Endodermal cell (in vitro differentiated cells): ENCODE results near the gene ZNF76. TPM values are rescaled to one million over a fixed set of nuclear protein-coding genes. Genes with fewer than 3 reads are reported as not detected.

Experiments
- DNase-seq: peaks from one replicate; pipeline ENCODE4 v3.0.0-alpha.2; 2017
- H3K27ac ChIP-seq: 2 replicates; pipeline ENCODE4 v1.5.1; 2013; ENCODE audit warnings: mild to moderate bottlenecking, low read depth, low read length, moderate library complexity
- H3K27me3 ChIP-seq: 2 replicates; pipeline ENCODE4 v1.6.1; 2013; ENCODE audit warnings: mild to moderate bottlenecking, low read length, moderate library complexity; ENCODE audit not compliant: insufficient read depth, control insufficient read depth, poor library complexity, severe bottlenecking
- H3K36me3 ChIP-seq: 2 replicates; pipeline ENCODE4 v1.7.0; 2013; ENCODE audit warnings: mild to moderate bottlenecking, low read length, moderate library complexity; ENCODE audit not compliant: control insufficient read depth, insufficient read depth
- H3K4me1 ChIP-seq: one replicate; pipeline ENCODE4 v1.7.0; 2013; ENCODE audit warnings: low read length; ENCODE audit not compliant: control insufficient read depth, insufficient read depth
- H3K4me3 ChIP-seq: 2 replicates; pipeline ENCODE4 v1.5.1; 2013; ENCODE audit warnings: mild to moderate bottlenecking, low read length, moderate library complexity
- H3K9ac ChIP-seq: 2 replicates; pipeline ENCODE4 v1.6.1; 2013; ENCODE audit warnings: mild to moderate bottlenecking, low read length, moderate library complexity; ENCODE audit not compliant: poor library complexity, severe bottlenecking; ENCODE audit errors: extremely low read depth
- H3K9me3 ChIP-seq: 2 replicates; pipeline ENCODE4 v1.6.1; 2013; ENCODE audit warnings: mild to moderate bottlenecking, low read length, moderate library complexity; ENCODE audit not compliant: control insufficient read depth
- H3K27ac Mint-ChIP-seq: 2 replicates; pipeline ENCODE4 v1.8.0; 2020; ENCODE audit warnings: mixed read lengths
- H3K27me3 Mint-ChIP-seq: 2 replicates; pipeline ENCODE4 v1.8.0; 2021; ENCODE audit warnings: mild to moderate bottlenecking, mixed read lengths; ENCODE audit not compliant: insufficient read depth
- H3K36me3 Mint-ChIP-seq: 2 replicates; pipeline ENCODE4 v1.8.0; 2020; ENCODE audit warnings: low read depth, mixed read lengths
- H3K4me1 Mint-ChIP-seq: 2 replicates; pipeline ENCODE4 v1.8.0; 2020; ENCODE audit warnings: mixed read lengths
- H3K4me3 Mint-ChIP-seq: 2 replicates; pipeline ENCODE4 v1.8.0; 2020; ENCODE audit warnings: mild to moderate bottlenecking, moderate library complexity, mixed read lengths
- H3K9me3 Mint-ChIP-seq: 2 replicates; pipeline ENCODE4 v1.8.0; 2020; ENCODE audit warnings: mild to moderate bottlenecking, mixed read lengths
- WGBS, 2 experiments: methylation state at CpG; one replicate each; pipeline versions ENCODE4 v1.1.5 to v1.1.7; 2013; ENCODE audit warnings: missing lambda C conversion rate in 2 of 2, mixed read lengths in 1 of 2; ENCODE audit not compliant: insufficient coverage in 1 of 2, insufficient read length in 1 of 2; 5-methylcytosine and 5-hydroxymethylcytosine counted together
- total RNA-seq, 2 donors: library from RNA; stranded (reverse); fragmentation: NEBNext Ultra II Directional in 1 of 2; extraction: Animal tissue kit (Norgen Biotek cat#: 25700) in 1 of 2; gene quantifications; 2 replicates in 1 of 2; 3 replicates in 1 of 2; pipeline ENCODE4 v1.2.1, GENCODE V29; 2021
- TF ChIP-seq, protein P1 (sequence below): fragments of 200-600 bp; sonication (generic); conservative IDR thresholded peaks from 2 replicates; pipeline ENCODE4 v1.5.0; 2021; ENCODE audit warnings: antibody characterized with exemption, mild to moderate bottlenecking

Gene ZNF76
- total RNA-seq, 2 donors from 2014 or later = 39.0 to 42.9 TPM

DNA sequence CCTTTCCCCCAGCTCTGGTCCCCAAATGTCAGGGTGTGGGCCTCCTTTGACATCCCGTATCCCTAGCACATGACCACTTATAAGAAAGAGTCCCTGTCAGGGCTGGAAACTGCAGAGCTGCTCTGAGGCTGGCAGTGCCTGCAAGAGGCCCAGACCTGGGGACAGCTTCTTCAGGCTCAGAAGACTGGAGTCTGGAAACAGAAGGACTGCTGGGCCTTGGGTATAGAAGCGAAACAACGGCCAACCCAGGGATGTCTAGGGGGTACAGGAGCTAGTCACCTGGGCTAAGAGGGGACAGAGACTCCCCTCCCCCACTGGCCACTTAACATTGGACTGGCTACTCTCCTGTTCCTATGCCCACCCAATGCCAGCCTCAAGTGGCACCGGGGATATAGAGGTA lies 41.1 kb upstream of the ZNF76 start:
- peaks cover 35% of the 10 kb centered on the region for H3K27me3 ChIP-seq
- peaks cover 20% of the 10 kb centered on the region for H3K4me1 ChIP-seq
- Mint-ChIP-seq H3K27me3 (peaks cover 78% of the 10 kb centered on the region), H3K9me3 (no peaks in the 10 kb centered on the region), H3K36me3 (no peaks in the 10 kb centered on the region), H3K4me1 (peaks cover 33% of the 10 kb centered on the region), H3K27ac (no peak overlapping the region), H3K4me3 (no peak overlapping the region)
- no peaks in the 10 kb centered on the region for H3K36me3 ChIP-seq
- TF ChIP-seq, protein P1, sequence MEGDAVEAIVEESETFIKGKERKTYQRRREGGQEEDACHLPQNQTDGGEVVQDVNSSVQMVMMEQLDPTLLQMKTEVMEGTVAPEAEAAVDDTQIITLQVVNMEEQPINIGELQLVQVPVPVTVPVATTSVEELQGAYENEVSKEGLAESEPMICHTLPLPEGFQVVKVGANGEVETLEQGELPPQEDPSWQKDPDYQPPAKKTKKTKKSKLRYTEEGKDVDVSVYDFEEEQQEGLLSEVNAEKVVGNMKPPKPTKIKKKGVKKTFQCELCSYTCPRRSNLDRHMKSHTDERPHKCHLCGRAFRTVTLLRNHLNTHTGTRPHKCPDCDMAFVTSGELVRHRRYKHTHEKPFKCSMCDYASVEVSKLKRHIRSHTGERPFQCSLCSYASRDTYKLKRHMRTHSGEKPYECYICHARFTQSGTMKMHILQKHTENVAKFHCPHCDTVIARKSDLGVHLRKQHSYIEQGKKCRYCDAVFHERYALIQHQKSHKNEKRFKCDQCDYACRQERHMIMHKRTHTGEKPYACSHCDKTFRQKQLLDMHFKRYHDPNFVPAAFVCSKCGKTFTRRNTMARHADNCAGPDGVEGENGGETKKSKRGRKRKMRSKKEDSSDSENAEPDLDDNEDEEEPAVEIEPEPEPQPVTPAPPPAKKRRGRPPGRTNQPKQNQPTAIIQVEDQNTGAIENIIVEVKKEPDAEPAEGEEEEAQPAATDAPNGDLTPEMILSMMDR = no peak
- 88 to 97% methylated on average over 4 of the region's 4 CpGs for WGBS, 2 experiments
- H3K9me3 ChIP-seq = no peaks in the 10 kb centered on the region
- H3K4me3 ChIP-seq = no peak overlapping the region
- no peak for DNase-seq
- no peak overlapping the region for H3K27ac ChIP-seq
- no peak overlapping the region for H3K9ac ChIP-seq

DNA sequence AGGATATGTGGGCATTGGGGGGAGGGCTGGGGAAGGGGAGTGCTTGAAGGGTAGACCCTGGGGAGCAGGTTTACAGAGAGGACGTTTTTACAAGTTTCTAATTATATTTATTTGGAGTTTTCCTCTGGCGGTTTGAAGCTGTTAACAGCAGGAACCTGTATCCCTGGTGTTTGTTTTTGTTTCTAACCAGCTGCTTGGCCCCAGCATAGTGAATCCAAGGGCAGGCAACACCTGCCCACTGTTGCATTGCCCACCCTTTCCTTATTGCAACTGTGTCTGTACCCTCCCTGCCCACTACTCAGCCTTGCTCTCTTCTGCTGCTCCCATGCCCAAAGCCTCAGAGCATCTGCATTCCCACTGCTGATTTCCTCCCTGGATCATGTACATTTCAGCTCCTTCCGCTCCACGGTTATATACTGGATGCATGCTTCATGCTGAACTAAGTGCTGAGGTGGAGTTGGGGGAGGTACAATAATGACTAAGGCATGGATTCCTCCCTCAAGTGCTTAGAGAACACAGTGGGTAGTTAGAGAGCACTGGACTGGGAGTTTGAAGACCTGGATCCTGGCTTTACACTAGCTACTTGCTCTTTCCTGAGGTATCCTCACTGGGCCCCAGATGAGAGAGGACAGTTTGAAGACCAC lies 39.7 kb upstream of the ZNF76 start:
- peaks cover 76% of the 10 kb centered on the region for H3K27me3 Mint-ChIP-seq
- H3K27me3 ChIP-seq = peaks cover 26% of the 10 kb centered on the region
- no peaks in the 10 kb centered on the region for H3K9me3 Mint-ChIP-seq
- WGBS, 2 experiments = 78 to 92% methylated on average over 2 to 4 of the region's 4 CpGs
- H3K36me3 Mint-ChIP-seq = no peaks in the 10 kb centered on the region
- DNase-seq = no peak
- H3K4me1 ChIP-seq = peaks cover 16% of the 10 kb centered on the region
- no peak overlapping the region for H3K27ac Mint-ChIP-seq
- H3K4me3 Mint-ChIP-seq = no peak overlapping the region
- no peak overlapping the region for H3K27ac ChIP-seq
- H3K9ac ChIP-seq = no peak overlapping the region
- TF ChIP-seq, protein P1 = no peak
- H3K36me3 ChIP-seq = no peaks in the 10 kb centered on the region
- peaks cover 30% of the 10 kb centered on the region for H3K4me1 Mint-ChIP-seq
- no peaks in the 10 kb centered on the region for H3K9me3 ChIP-seq
- no peak overlapping the region for H3K4me3 ChIP-seq

DNA sequence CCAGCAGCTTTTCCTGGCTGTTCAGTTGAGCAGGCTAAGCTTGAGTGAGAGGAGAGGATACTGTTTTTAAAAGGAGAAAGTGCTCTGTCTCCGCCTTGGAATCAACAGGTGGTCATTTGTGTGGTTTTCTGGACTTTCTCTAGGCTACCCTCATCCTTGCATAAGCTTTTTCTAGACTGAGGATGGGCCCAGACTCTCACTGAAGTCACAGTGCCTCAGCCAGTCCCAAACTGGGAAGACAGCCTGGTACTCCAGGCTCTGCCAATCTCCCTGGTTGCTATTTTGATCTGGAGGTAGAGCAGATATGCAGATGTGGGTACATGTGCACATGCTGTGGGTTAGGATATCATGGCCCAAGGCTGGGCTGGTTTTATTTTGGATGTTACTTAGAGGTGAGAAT lies 38.8 kb upstream of the ZNF76 start:
- H3K4me3 Mint-ChIP-seq = no peak overlapping the region
- no peak overlapping the region for H3K27ac Mint-ChIP-seq
- peaks cover 21% of the 10 kb centered on the region for H3K4me1 Mint-ChIP-seq
- Histone ChIP-seq H3K9ac (no peak overlapping the region), H3K36me3 (no peaks in the 10 kb centered on the region), H3K4me1 (peaks cover 8% of the 10 kb centered on the region), H3K9me3 (no peaks in the 10 kb centered on the region), H3K27me3 (peaks cover 17% of the 10 kb centered on the region), H3K4me3 (no peak overlapping the region), H3K27ac (no peak overlapping the region)
- peaks cover 2% of the 10 kb centered on the region for H3K36me3 Mint-ChIP-seq
- no peaks in the 10 kb centered on the region for H3K9me3 Mint-ChIP-seq
- TF ChIP-seq, protein P1 = no peak
- no peak for DNase-seq
- peaks cover 71% of the 10 kb centered on the region for H3K27me3 Mint-ChIP-seq
- WGBS, 2 experiments = 88% methylated on average over 1 of the region's 1 CpG; no CpG with 5 or more reads in 1 of the 2 experiments
